ENCODE data around the gene MAPKBP1.

GRCh38 chr15:41872166-41872747 is 98.0 kb downstream of the MAPKBP1 start:
- TF ChIP-seq CTCF (IDR thresholded peaks at IDR 0.05) (no peak), POLR2A (IDR thresholded peaks at IDR 0.05) (no peak)

Data from right lobe of liver (tissue), 4 donors.